BE2C (cell line): ENCODE data around the gene FBXO41.
A peak's percentile ranks its signal among the peaks of the same experiment; 100 is the strongest.

Experiments
- DNase-seq: peaks from one replicate; pipeline ENCODE4 v3.0.0-alpha.2; 2020
- H3K27me3 ChIP-seq: fragments of 250-450 bp; sonication (Bioruptor Pico); 2 replicates; pipeline ENCODE4 v1.5.1; 2020; ENCODE audit warnings: mild to moderate bottlenecking
- H3K36me3 ChIP-seq: fragments of 250-450 bp; sonication (Bioruptor Pico); 2 replicates; pipeline ENCODE4 v1.5.1; 2020; ENCODE audit warnings: mild to moderate bottlenecking
- H3K4me1 ChIP-seq: fragments of 250-450 bp; sonication (Bioruptor Pico); 2 replicates; pipeline ENCODE4 v1.5.1; 2020
- H3K4me3 ChIP-seq: 2 replicates; pipeline ENCODE4 v1.5.1; 2011; ENCODE audit warnings: low read depth, low read length
- H3K9me3 ChIP-seq: fragments of 250-450 bp; sonication (Bioruptor Pico); 2 replicates; pipeline ENCODE4 v1.5.1; 2020
- CTCF ChIP-seq: IDR thresholded peaks from 2 replicates; pipeline ENCODE4 v1.5.1; 2012; ENCODE audit warnings: mild to moderate bottlenecking, low read depth, low read length

FBXO41 gene

GRCh38 chr2:73307720-73308119 lies 23.4 kb upstream of the FBXO41 start:
- Histone ChIP-seq H3K9me3 (no peaks in the 10 kb centered on the region), H3K27me3 (no peaks in the 10 kb centered on the region), H3K36me3 (no peaks in the 10 kb centered on the region), H3K4me3 (no peak overlapping the region), H3K4me1 (no peaks in the 10 kb centered on the region)
- no peak for DNase-seq
- TF ChIP-seq CTCF: no peak

DNA sequence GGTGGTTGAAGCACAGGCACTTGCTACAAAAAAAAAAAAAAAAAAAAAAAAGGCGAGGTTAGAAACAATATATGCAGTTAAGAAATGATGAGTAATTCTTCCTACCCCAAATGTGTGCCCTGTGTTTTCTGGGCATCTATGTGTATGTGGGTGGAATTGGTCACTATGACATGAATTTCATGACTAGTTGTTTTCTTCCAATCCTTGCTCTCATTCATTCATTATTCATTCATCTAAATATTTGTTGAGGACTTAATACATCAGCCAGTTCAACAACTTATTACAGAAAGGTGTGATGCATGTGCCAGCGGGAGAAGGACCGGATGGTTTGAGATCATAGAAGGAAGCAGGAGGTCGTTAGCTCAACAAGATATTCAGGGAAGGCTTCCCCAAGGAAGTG lies 17.4 kb upstream of the FBXO41 start:
- no peaks in the 10 kb centered on the region for H3K27me3 ChIP-seq
- no peak for DNase-seq
- no peaks in the 10 kb centered on the region for H3K4me1 ChIP-seq
- no peaks in the 10 kb centered on the region for H3K9me3 ChIP-seq
- no peak for TF ChIP-seq CTCF
- no peak overlapping the region for H3K4me3 ChIP-seq
- H3K36me3 ChIP-seq: no peaks in the 10 kb centered on the region

GRCh38 chr2:73300926-73301325 lies 16.6 kb upstream of the FBXO41 start:
- Histone ChIP-seq H3K4me1 (no peaks in the 10 kb centered on the region), H3K9me3 (no peaks in the 10 kb centered on the region), H3K27me3 (peaks cover under 1% of the 10 kb centered on the region; the same call in 1 of the 2 replicates), H3K36me3 (no peaks in the 10 kb centered on the region), H3K4me3 (no peak overlapping the region)
- no peak for DNase-seq
- no peak for TF ChIP-seq CTCF

- Histone ChIP-seq H3K27me3 (peaks cover 22% of the 10 kb centered on the region), H3K4me1 (no peaks in the 10 kb centered on the region), H3K4me3 (no peak overlapping the region), H3K9me3 (no peaks in the 10 kb centered on the region), H3K36me3 (no peaks in the 10 kb centered on the region)
- TF ChIP-seq CTCF: no peak
- no peak for DNase-seq
Measured at GRCh38 chr2:73297586-73297985, 13.3 kb upstream of the FBXO41 start.

- no peak overlapping the region for H3K4me3 ChIP-seq
- TF ChIP-seq CTCF: no peak
- H3K9me3 ChIP-seq: no peaks in the 10 kb centered on the region
- no peaks in the 10 kb centered on the region for H3K4me1 ChIP-seq
- DNase-seq: peak; percentile 18
- H3K36me3 ChIP-seq: no peaks in the 10 kb centered on the region
- peaks cover 26% of the 10 kb centered on the region for H3K27me3 ChIP-seq
Measured at GRCh38 chr2:73297151-73297559, 12.9 kb upstream of the FBXO41 start.

DNA sequence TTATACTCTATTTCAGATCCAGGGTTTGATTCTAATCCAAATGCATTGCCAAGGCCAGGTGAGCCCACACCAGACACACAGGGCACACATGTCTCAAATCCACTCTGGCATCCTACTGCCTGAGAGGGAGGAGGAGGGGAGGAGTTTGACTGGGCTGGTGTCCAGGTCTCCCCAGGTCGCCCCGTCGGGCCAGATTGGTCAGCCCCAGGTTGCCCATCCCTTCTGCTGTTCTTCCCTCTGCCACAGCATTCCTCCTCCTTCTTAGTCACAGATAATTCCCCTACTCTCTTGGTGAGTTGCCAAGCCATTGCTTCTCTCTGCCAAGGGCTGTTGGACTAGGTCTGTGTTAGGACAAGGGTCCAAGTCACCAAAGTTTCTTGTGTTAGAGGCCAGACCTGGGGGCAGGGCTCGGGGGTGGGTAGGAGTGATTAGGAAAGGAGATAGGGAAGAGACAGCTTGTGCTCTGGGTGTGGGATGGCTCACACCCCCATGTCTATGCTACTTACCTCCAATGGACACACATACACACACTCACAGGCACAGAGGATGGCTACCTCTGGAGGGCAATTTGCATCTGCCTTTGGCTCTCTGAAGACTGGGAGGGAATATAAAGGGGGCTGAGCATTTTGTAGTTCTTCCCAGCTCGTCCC lies 11.6 kb upstream of the FBXO41 start:
- Histone ChIP-seq H3K4me3 (no peak overlapping the region), H3K9me3 (no peaks in the 10 kb centered on the region), H3K36me3 (no peaks in the 10 kb centered on the region), H3K4me1 (no peaks in the 10 kb centered on the region), H3K27me3 (peaks cover 39% of the 10 kb centered on the region)
- TF ChIP-seq CTCF: no peak
- no peak for DNase-seq
